Measurements from ENCODE around the gene KCNH4. TPM values are rescaled to one million over a fixed set of nuclear protein-coding genes. Genes with fewer than 3 reads are reported as not detected.

Gene KCNH4
- total and polyA plus RNA-seq, 9 donors: 0.07 to 0.40 (median 0.12) TPM; not detected in 4

- DNase-seq: no peak
- 83 to 90% (median 89%) methylated on average over 9 of the region's 9 CpGs for WGBS, 3 donors
- H3K27me3 ChIP-seq: no peaks in the 10 kb centered on the region
- no peaks in the 10 kb centered on the region for H3K36me3 ChIP-seq
- H3K27ac ChIP-seq: no peak overlapping the region
- H3K9me3 ChIP-seq: no peaks in the 10 kb centered on the region
- H3K4me3 ChIP-seq: no peak overlapping the region
- intact Hi-C loops (cut with DNase I): no loop called here
- peaks cover 10% of the 10 kb centered on the region for H3K4me1 ChIP-seq (ENCODE audit: insufficient read depth)
- no peak for TF ChIP-seq EP300 (IDR thresholded peaks at IDR 0.05)
- no peak for TF ChIP-seq CTCF (IDR thresholded peaks at IDR 0.05)
Measured at GRCh38 chr17:42109086-42109485, 71.9 kb downstream of the KCNH4 start.

GRCh38 chr17:42107597-42108576 is 73.1 kb downstream of the KCNH4 start:
- Histone ChIP-seq H3K27ac (no peak overlapping the region), H3K9me3 (no peaks in the 10 kb centered on the region), H3K36me3 (no peaks in the 10 kb centered on the region), H3K4me1 (ENCODE audit: insufficient read depth) (peaks cover 10% of the 10 kb centered on the region), H3K27me3 (no peaks in the 10 kb centered on the region), H3K4me3 (peak overlapping the region; percentile 8)
- DNase-seq: peak in 1 of 5 donors; percentile 60
- intact Hi-C loops (cut with DNase I): no loop called here
- WGBS, 3 donors: 72 to 78% (median 74%) methylated on average over 42 to 51 of the region's 51 CpGs
- TF ChIP-seq EP300 (IDR thresholded peaks at IDR 0.05): no peak
- no peak for TF ChIP-seq CTCF (IDR thresholded peaks at IDR 0.05)
- no peak for TF ChIP-seq POLR2A (IDR thresholded peaks at IDR 0.05)

- no peaks in the 10 kb centered on the region for H3K9me3 ChIP-seq
- no peaks in the 10 kb centered on the region for H3K27me3 ChIP-seq
- whole genome bisulfite sequencing, 3 donors: 77 to 81% (median 80%) methylated on average over 6 of the region's 6 CpGs
- H3K36me3 ChIP-seq: no peaks in the 10 kb centered on the region
- DNase-seq: no peak
- H3K27ac ChIP-seq: no peak overlapping the region
- intact Hi-C loops (cut with DNase I): no loop called here
- TF ChIP-seq EP300 (IDR thresholded peaks at IDR 0.05): no peak
- H3K4me3 ChIP-seq: peak overlapping the region; percentile 8
- peaks cover 8% of the 10 kb centered on the region for H3K4me1 ChIP-seq (ENCODE audit: insufficient read depth)
Measured at GRCh38 chr17:42107124-42107523, 73.8 kb downstream of the KCNH4 start.

Other genes starting within 250 kb of the KCNH4 start
- gene CNP, start 214.3 kb downstream of the KCNH4 start, total RNA-seq: 10 to 100 TPM; 30.5 to 88.9 (median 77.5) TPM
- gene CNP, start 214.3 kb downstream of the KCNH4 start, polyA plus RNA-seq: 10 to 100 TPM; 30.7 to 47.0 TPM
- gene DNAJC7, start 163.7 kb downstream of the KCNH4 start, total RNA-seq: 10 to 100 TPM; 37.7 to 92.4 (median 70.1) TPM
- gene DNAJC7, start 163.7 kb downstream of the KCNH4 start, polyA plus RNA-seq: 100 to 1,000 TPM in 1 of 2 donors, 10 to 100 TPM in 1; 61.1 to 102 TPM
- 10 to 100 TPM; 11.8 to 27.6 (median 22.2) TPM for gene NKIRAS2, start 161.1 kb downstream of the KCNH4 start, total RNA-seq
- gene NKIRAS2, start 161.1 kb downstream of the KCNH4 start, polyA plus RNA-seq: 10 to 100 TPM; 23.9 to 25.4 TPM
- 1 to 10 TPM; 1.7 to 3.9 (median 2.5) TPM for gene C17orf113, start 130.5 kb downstream of the KCNH4 start, total RNA-seq
- 1 to 10 TPM in 1 of 2 donors, under 1 TPM in 1; 0.67 to 2.5 TPM for gene C17orf113, start 130.5 kb downstream of the KCNH4 start, polyA plus RNA-seq
- gene ZNF385C, start 82.7 kb downstream of the KCNH4 start, total RNA-seq: 1 to 10 TPM in 6 of 7 donors, under 1 TPM in 1; 0.36 to 2.0 (median 1.5) TPM
- gene ZNF385C, start 82.7 kb downstream of the KCNH4 start, polyA plus RNA-seq: 1 to 10 TPM; 1.8 to 3.0 TPM
- 10 to 100 TPM in 6 of 7 donors, 1 to 10 TPM in 1; 8.6 to 24.6 (median 19.3) TPM for gene DHX58, start 68.4 kb downstream of the KCNH4 start, total RNA-seq
- gene DHX58, start 68.4 kb downstream of the KCNH4 start, polyA plus RNA-seq: 10 to 100 TPM; 10.3 to 22.2 TPM
- gene KAT2A, start 59.8 kb downstream of the KCNH4 start, total RNA-seq: 10 to 100 TPM; 38.6 to 66.4 (median 57.9) TPM
- 10 to 100 TPM; 27.1 to 77.5 TPM for gene KAT2A, start 59.8 kb downstream of the KCNH4 start, polyA plus RNA-seq
- under 1 TPM; 0.15 to 0.95 (median 0.48) TPM for gene HSPB9, start 58.3 kb downstream of the KCNH4 start, total RNA-seq
- gene HSPB9, start 58.3 kb downstream of the KCNH4 start, polyA plus RNA-seq: under 1 TPM in 1 of 2 donors, not detected in 1; 0.46 TPM
- 100 to 1,000 TPM in 2 of 7 donors, 10 to 100 TPM in 5; 53.8 to 114 (median 94.3) TPM for gene RAB5C, start 26.2 kb downstream of the KCNH4 start, total RNA-seq
- 100 to 1,000 TPM; 124 to 130 TPM for gene RAB5C, start 26.2 kb downstream of the KCNH4 start, polyA plus RNA-seq
- not detected for gene HCRT, start 4.3 kb upstream of the KCNH4 start, total RNA-seq
- gene HCRT, start 4.3 kb upstream of the KCNH4 start, polyA plus RNA-seq: not detected
- gene GHDC, start 13.4 kb upstream of the KCNH4 start, total RNA-seq: 10 to 100 TPM; 19.5 to 40.1 (median 31.0) TPM
- 10 to 100 TPM in 1 of 2 donors, 1 to 10 TPM in 1; 9.2 to 30.4 TPM for gene GHDC, start 13.4 kb upstream of the KCNH4 start, polyA plus RNA-seq
- gene STAT5B, start 95.2 kb upstream of the KCNH4 start, total RNA-seq: 100 to 1,000 TPM in 4 of 7 donors, 10 to 100 TPM in 3; 66.7 to 176 (median 128) TPM
- gene STAT5B, start 95.2 kb upstream of the KCNH4 start, polyA plus RNA-seq: 100 to 1,000 TPM in 1 of 2 donors, 10 to 100 TPM in 1; 66.1 to 108 TPM
- 10 to 100 TPM; 43.1 to 82.8 (median 51.6) TPM for gene STAT5A, start 107.4 kb upstream of the KCNH4 start, total RNA-seq
- gene STAT5A, start 107.4 kb upstream of the KCNH4 start, polyA plus RNA-seq: 10 to 100 TPM; 19.5 to 22.2 TPM
- gene STAT3, start 207.3 kb upstream of the KCNH4 start, total RNA-seq: 100 to 1,000 TPM; 118 to 301 (median 207) TPM
- 100 to 1,000 TPM in 1 of 2 donors, 10 to 100 TPM in 1; 58.3 to 129 TPM for gene STAT3, start 207.3 kb upstream of the KCNH4 start, polyA plus RNA-seq
- 100 to 1,000 TPM; 122 to 407 (median 281) TPM for gene CAVIN1, start 242.1 kb upstream of the KCNH4 start, total RNA-seq
- gene CAVIN1, start 242.1 kb upstream of the KCNH4 start, polyA plus RNA-seq: 100 to 1,000 TPM; 226 to 253 TPM

Data from ovary (tissue), 9 donors.